ENCODE data around the gene NACC2.

The NACC2 gene

GRCh38 chr9:136054798-136055714, 40.0 kb downstream of the NACC2 start:
- no peak for DNase-seq

GRCh38 chr9:136054146-136054545, 40.9 kb downstream of the NACC2 start:
- DNase-seq = no peak

GRCh38 chr9:136053757-136054142, 41.3 kb downstream of the NACC2 start:
- DNase-seq = no peak

- DNase-seq = no peak
Observed at GRCh38 chr9:136052991-136053756, 41.9 kb downstream of the NACC2 start.

- no peak for DNase-seq
Observed at GRCh38 chr9:136052472-136052880, 42.6 kb downstream of the NACC2 start.

GRCh38 chr9:136051837-136052471, 43.1 kb downstream of the NACC2 start:
- DNase-seq = peak; percentile 73

GRCh38 chr9:136051453-136051836, 43.6 kb downstream of the NACC2 start:
- peak; percentile 16 for DNase-seq

- no peak for DNase-seq
Observed at GRCh38 chr9:136050701-136051452, 44.2 kb downstream of the NACC2 start.

GRCh38 chr9:136050266-136050700, 44.8 kb downstream of the NACC2 start:
- no peak for DNase-seq

- DNase-seq = no peak
Observed at GRCh38 chr9:136049491-136050265, 45.4 kb downstream of the NACC2 start.

- no peak for DNase-seq
Observed at GRCh38 chr9:136048560-136049411, 46.3 kb downstream of the NACC2 start.

GRCh38 chr9:136047775-136048559, 47.1 kb downstream of the NACC2 start:
- no peak for DNase-seq

GRCh38 chr9:136047076-136047774, 47.9 kb downstream of the NACC2 start:
- no peak for DNase-seq

- DNase-seq = no peak
Observed at GRCh38 chr9:136046554-136046920, 48.6 kb downstream of the NACC2 start.

- DNase-seq = no peak
Observed at GRCh38 chr9:136045595-136046553, 49.2 kb downstream of the NACC2 start.

GRCh38 chr9:136044971-136045594, 50.0 kb downstream of the NACC2 start:
- no peak for DNase-seq

- DNase-seq = no peak
Observed at GRCh38 chr9:136044207-136044970, 50.7 kb downstream of the NACC2 start.
